Activated T-cell treated with anti-CD3 and anti-CD28 coated beads for 1 hour (primary cell): Measurements from ENCODE around the gene TUT4.

Source experiments
- DNase-seq: peaks from one replicate; pipeline ENCODE4 v3.0.0-alpha.2; 2020; ENCODE audit warnings: low read depth

The TUT4 gene

GRCh38 chr1:52533713-52534112, 19.2 kb downstream of the TUT4 start:
- no peak for DNase-seq

- DNase-seq: no peak
Measured at GRCh38 chr1:52532731-52533327, 20.1 kb downstream of the TUT4 start.

- DNase-seq: no peak
Measured at GRCh38 chr1:52532247-52532646, 20.6 kb downstream of the TUT4 start.

- no peak for DNase-seq
Measured at GRCh38 chr1:52531249-52531872, 21.5 kb downstream of the TUT4 start.

- no peak for DNase-seq
Measured at GRCh38 chr1:52530563-52531144, 22.2 kb downstream of the TUT4 start.

- no peak for DNase-seq
Measured at GRCh38 chr1:52523376-52523775, 29.5 kb downstream of the TUT4 start.

- no peak for DNase-seq
Measured at GRCh38 chr1:52520148-52520547, 32.7 kb downstream of the TUT4 start.

- no peak for DNase-seq
Measured at GRCh38 chr1:52518962-52519361, 33.9 kb downstream of the TUT4 start.

- DNase-seq: no peak
Measured at GRCh38 chr1:52511851-52512615, 40.9 kb downstream of the TUT4 start.

- no peak for DNase-seq
Measured at GRCh38 chr1:52511439-52511838, 41.5 kb downstream of the TUT4 start.

GRCh38 chr1:52506920-52507546, 45.9 kb downstream of the TUT4 start:
- DNase-seq: no peak

GRCh38 chr1:52506349-52506748, 46.5 kb downstream of the TUT4 start:
- no peak for DNase-seq

GRCh38 chr1:52504720-52505119, 48.2 kb downstream of the TUT4 start:
- DNase-seq: no peak

GRCh38 chr1:52503706-52504105, 49.2 kb downstream of the TUT4 start:
- no peak for DNase-seq

- peak; percentile 5 for DNase-seq
Measured at GRCh38 chr1:52502789-52503188, 50.1 kb downstream of the TUT4 start.

GRCh38 chr1:52487632-52488031, 65.3 kb downstream of the TUT4 start:
- no peak for DNase-seq

GRCh38 chr1:52482326-52483004, 70.4 kb downstream of the TUT4 start:
- DNase-seq: no peak

- DNase-seq: no peak
Measured at GRCh38 chr1:52479076-52479475, 73.8 kb downstream of the TUT4 start.

- DNase-seq: no peak
Measured at GRCh38 chr1:52477876-52478275, 75.0 kb downstream of the TUT4 start.

GRCh38 chr1:52476943-52477342, 75.9 kb downstream of the TUT4 start:
- no peak for DNase-seq

- no peak for DNase-seq
Measured at GRCh38 chr1:52474807-52475206, 78.1 kb downstream of the TUT4 start.

GRCh38 chr1:52473039-52473438, 79.9 kb downstream of the TUT4 start:
- DNase-seq: no peak
